PC-3 (cell line): Measurements from ENCODE around the gene ARHGEF5. TPM values are rescaled to one million over a fixed set of nuclear protein-coding genes. Genes with fewer than 3 reads are reported as not detected.
"Not testable (repeated sequence)": the region's sequence is repeated elsewhere in the genome, so short reads cannot be mapped to it uniquely, and the experiment has no call there.

Source experiments
- ATAC-seq: fragments of 200-7000 bp; cut with Tn5 transposase; 2 replicates; pipeline ENCODE4 v1.9.1; 2020; ENCODE audit warnings: mild to moderate bottlenecking, moderate library complexity
- BruUV-seq: library from RNA; stranded (reverse); fragments of 400-500 nt; replicated peaks from 2 replicates; lab custom pipeline; 2021; lab: Mats Ljungman, UMichigan
- CTCF ChIA-PET: fragments of 300-600 bp; sonication (Branson Sonifier 250); formaldehyde crosslinking; loops from one replicate; lab custom pipeline; 2022; ENCODE audit warnings: antibody characterized with exemption; lab: Charles Lee
- POLR2A ChIA-PET: fragments of 300-600 bp; sonication (Branson Sonifier 250); formaldehyde crosslinking; loops from one replicate; lab custom pipeline; 2022; ENCODE audit warnings: antibody characterized with exemption; ENCODE audit not compliant: unreplicated experiment; lab: Charles Lee
- DNase-seq: peaks from one replicate; pipeline ENCODE4 v3.0.0-alpha.2; 2015
- H2AFZ ChIP-seq: fragments of 300-600 bp; sonication (generic); 2 replicates; pipeline ENCODE4 v1.6.0; 2016; ENCODE audit warnings: antibody characterized with exemption, low read length
- H3F3A ChIP-seq: fragments of 300-600 bp; sonication (generic); one replicate; pipeline ENCODE4 v1.6.0; 2017; ENCODE audit warnings: antibody characterized with exemption, low read length, control low read depth, mild to moderate bottlenecking; ENCODE audit not compliant: unreplicated experiment
- H3K27ac ChIP-seq: fragments of 300-600 bp; sonication (generic); 2 replicates; pipeline ENCODE4 v1.5.1; 2016; ENCODE audit warnings: mild to moderate bottlenecking, low read length
- H3K27me3 ChIP-seq: fragments of 300-600 bp; sonication (generic); 2 replicates; pipeline ENCODE4 v1.6.1; 2016; ENCODE audit warnings: low read length, mixed read lengths
- H3K36me3 ChIP-seq: fragments of 300-600 bp; sonication (generic); 2 replicates; pipeline ENCODE4 v1.6.1; 2016; ENCODE audit warnings: low read depth, mixed run types, low read length, mixed read lengths
- H3K4me1 ChIP-seq: fragments of 300-600 bp; sonication (generic); 2 replicates; pipeline ENCODE4 v1.5.1; 2016; ENCODE audit warnings: low read length; ENCODE audit not compliant: insufficient read depth
- H3K4me2 ChIP-seq: fragments of 300-600 bp; sonication (generic); 2 replicates; pipeline ENCODE4 v1.6.0; 2016; ENCODE audit warnings: low read length
- H3K4me3 ChIP-seq: fragments of 300-600 bp; sonication (generic); 2 replicates; pipeline ENCODE4 v1.5.1; 2016; ENCODE audit warnings: mild to moderate bottlenecking, low read length, mixed read lengths
- H3K79me2 ChIP-seq: fragments of 300-600 bp; sonication (generic); 2 replicates; pipeline ENCODE4 v1.6.1; 2017; ENCODE audit warnings: low read length, mixed read lengths
- H3K9ac ChIP-seq: fragments of 300-600 bp; sonication (generic); 2 replicates; pipeline ENCODE4 v1.6.0; 2016; ENCODE audit warnings: mild to moderate bottlenecking, low read length
- H3K9me2 ChIP-seq: fragments of 300-600 bp; sonication (generic); replicated peaks from 2 replicates; pipeline ENCODE4 v1.6.1; 2016; ENCODE audit warnings: mixed run types, low read length, mixed read lengths
- H3K9me3 ChIP-seq: fragments of 300-600 bp; sonication (generic); 2 replicates; pipeline ENCODE4 v1.6.1; 2016; ENCODE audit warnings: low read length, mixed read lengths
- H4K20me1 ChIP-seq: fragments of 300-600 bp; sonication (generic); 2 replicates; pipeline ENCODE4 v1.6.1; 2016; ENCODE audit warnings: low read length, mixed read lengths
- intact Hi-C: fragments of 100-400 bp; cut with micrococcal nuclease; formaldehyde crosslinking; loops from 2 replicates; pipeline ENCODE4 v1.9.0; 2023
- total RNA-seq: library from RNA; depleted of rRNA; stranded (reverse); fragments of >200 nt; gene quantifications from 2 replicates; pipeline ENCODE4 v1.2.3, GENCODE V29; 2014

The ARHGEF5 gene
- total RNA-seq, 1 experiment from 2014 or later = 15.5 TPM

DNA sequence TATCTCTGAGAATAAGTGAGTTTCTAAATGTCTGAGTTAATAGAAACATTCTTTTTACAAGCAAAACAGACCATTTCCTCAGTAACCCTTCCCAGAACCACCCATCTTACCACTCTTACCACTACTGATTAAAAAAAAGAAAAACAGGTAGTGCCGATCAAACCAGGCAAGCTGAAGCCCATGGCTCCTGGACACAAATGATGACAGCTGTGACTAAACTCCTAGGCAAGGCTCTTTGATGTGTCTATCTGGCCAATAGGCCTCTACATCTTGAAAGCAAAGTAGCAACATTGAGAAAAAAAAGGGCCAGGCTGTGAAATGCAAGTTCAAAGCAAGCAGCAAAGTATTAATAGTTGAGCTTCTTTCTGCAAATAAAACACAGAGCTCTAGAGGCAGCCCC lies 6.6 kb upstream of the ARHGEF5 start:
- H2AFZ ChIP-seq, BruUV-seq, H3K36me3 ChIP-seq, H3K9me3 ChIP-seq, H3K79me2 ChIP-seq, H3K27me3 ChIP-seq, H4K20me1 ChIP-seq, H3F3A ChIP-seq, H3K9me2 ChIP-seq, H3K27ac ChIP-seq, POLR2A ChIA-PET, H3K4me1 ChIP-seq, DNase-seq, ATAC-seq, H3K4me2 ChIP-seq, H3K9ac ChIP-seq, H3K4me3 ChIP-seq, intact Hi-C loops, CTCF ChIA-PET: not testable (repeated sequence)

DNA sequence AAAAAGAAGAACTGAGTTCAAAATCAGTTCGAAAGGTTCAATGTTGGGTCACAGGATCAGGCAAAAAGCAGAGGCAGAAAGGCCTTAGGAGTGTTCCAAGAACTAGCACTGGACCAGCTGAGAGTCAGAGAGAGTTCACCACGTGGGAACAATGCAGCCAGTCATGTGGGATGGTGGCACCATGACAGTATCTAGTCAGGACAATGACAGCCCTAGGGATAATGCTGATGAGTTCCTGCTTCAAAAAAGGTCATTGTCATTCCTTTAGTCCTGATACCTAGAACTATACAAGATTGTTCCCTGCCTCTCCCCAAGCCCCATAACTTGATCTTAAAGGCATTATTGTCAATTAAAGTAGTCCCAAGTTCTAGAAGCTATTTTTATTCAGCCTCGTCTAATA lies 3.5 kb upstream of the ARHGEF5 start:
- H3K9me2 ChIP-seq, H3K27me3 ChIP-seq, H3K27ac ChIP-seq, H3K4me2 ChIP-seq, BruUV-seq, H3F3A ChIP-seq, ATAC-seq, H3K36me3 ChIP-seq, H3K9ac ChIP-seq, H3K4me3 ChIP-seq, H2AFZ ChIP-seq, intact Hi-C loops, H3K4me1 ChIP-seq, H4K20me1 ChIP-seq, POLR2A ChIA-PET, CTCF ChIA-PET, H3K9me3 ChIP-seq, H3K79me2 ChIP-seq: not testable (repeated sequence)
- DNase-seq = peak; percentile 4

DNA sequence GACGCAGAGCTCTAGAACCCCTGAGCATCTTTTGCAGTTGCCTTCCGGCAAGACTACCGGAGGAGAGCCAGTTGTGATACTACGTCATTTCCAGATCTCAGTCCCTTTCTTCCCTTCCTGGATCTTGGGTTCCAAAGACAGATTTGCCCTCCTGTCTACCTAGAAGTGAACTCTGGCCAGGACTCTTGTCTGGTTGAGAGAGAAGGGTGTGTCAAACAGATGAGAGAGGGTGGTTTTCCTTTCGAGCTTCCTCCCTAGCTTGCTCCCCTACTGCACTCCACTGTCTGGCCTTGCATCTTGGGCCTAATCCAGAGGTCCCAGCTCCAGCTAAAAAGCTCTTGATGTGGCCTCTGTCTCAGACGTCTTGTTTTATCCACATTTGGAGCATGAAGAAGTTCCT lies 983 bp downstream of the ARHGEF5 start:
- H4K20me1 ChIP-seq, H3F3A ChIP-seq, DNase-seq, CTCF ChIA-PET, H3K79me2 ChIP-seq, intact Hi-C loops, H3K4me2 ChIP-seq, H3K9ac ChIP-seq, BruUV-seq, H3K27ac ChIP-seq, ATAC-seq, POLR2A ChIA-PET, H3K36me3 ChIP-seq, H3K9me2 ChIP-seq, H3K4me3 ChIP-seq, H3K4me1 ChIP-seq, H3K27me3 ChIP-seq, H2AFZ ChIP-seq, H3K9me3 ChIP-seq: not testable (repeated sequence)

DNA sequence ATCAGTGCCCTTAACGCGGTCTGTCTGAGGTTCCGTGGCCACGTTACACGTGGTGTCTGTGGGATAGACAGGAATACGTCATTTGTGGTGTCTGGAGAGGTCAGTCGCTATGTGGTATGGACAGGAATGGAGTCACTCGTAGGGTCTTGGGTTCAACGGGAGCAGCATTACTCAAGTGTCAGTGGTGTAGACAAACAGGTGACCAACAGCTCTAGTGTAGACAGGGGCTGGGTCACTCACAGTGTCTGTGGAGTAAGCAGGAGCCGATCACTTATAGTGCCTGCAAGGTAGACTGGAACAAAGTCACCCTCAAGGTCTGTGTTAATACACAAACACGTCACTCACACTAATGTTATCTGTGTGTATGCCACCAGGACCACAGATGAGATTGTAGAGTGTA lies 1.7 kb downstream of the ARHGEF5 start:
- H2AFZ ChIP-seq, H3K27ac ChIP-seq, H3K4me2 ChIP-seq, H4K20me1 ChIP-seq, H3K4me3 ChIP-seq, H3K79me2 ChIP-seq, CTCF ChIA-PET, H3K9me2 ChIP-seq, H3K27me3 ChIP-seq, H3K4me1 ChIP-seq, ATAC-seq, H3F3A ChIP-seq, DNase-seq, POLR2A ChIA-PET, H3K36me3 ChIP-seq, intact Hi-C loops, H3K9ac ChIP-seq, BruUV-seq, H3K9me3 ChIP-seq: not testable (repeated sequence)

DNA sequence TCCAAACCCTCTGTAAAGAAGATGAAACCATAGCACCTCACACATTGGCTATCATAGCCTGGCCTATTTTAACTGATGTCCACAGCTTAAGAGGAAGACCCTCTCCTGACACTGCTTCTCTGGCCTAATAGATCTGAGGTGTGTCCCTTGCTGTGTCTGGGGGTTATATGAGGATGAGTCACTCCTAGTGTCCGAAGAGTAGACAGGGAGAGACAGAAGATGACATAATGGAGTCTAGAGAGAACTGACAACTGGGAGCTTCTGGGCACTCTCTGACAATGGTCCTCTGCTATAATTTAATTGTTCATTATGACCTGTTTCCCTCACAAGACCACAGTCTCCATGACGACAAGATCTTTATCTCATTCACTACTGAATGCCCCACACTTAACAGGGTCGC lies 6.9 kb downstream of the ARHGEF5 start:
- BruUV-seq = not testable (repeated sequence)

DNA sequence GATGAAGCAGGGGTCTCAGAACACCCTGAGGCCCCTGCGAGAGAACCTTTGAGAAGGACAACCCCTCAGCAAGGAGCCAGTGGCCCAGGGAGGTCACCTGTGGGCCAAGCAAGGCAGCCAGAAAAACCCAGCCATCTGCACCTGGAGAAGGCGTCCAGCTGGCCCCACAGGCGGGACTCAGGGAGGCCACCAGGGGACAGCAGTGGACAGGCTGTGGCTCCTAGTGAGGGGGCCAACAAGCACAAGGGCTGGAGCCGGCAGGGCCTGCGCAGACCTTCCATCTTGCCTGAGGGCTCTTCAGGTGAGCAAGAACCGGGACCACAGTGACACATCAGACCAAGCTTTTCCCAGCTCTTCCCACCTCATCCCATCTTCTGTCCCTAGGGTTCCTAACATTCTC lies 10.3 kb downstream of the ARHGEF5 start:
- BruUV-seq = not testable (repeated sequence)

More for the DNA sequence above, 6.9 kb downstream of the ARHGEF5 start:
- H3K27ac ChIP-seq, POLR2A ChIA-PET, H2AFZ ChIP-seq, H3F3A ChIP-seq, DNase-seq, CTCF ChIA-PET, H3K4me2 ChIP-seq, H3K79me2 ChIP-seq, H3K9me3 ChIP-seq, H3K27me3 ChIP-seq, H3K4me3 ChIP-seq, H3K9me2 ChIP-seq, H4K20me1 ChIP-seq, H3K9ac ChIP-seq, intact Hi-C loops, H3K36me3 ChIP-seq, H3K4me1 ChIP-seq: not testable (repeated sequence)
- ATAC-seq = peak; percentile 48

DNA sequence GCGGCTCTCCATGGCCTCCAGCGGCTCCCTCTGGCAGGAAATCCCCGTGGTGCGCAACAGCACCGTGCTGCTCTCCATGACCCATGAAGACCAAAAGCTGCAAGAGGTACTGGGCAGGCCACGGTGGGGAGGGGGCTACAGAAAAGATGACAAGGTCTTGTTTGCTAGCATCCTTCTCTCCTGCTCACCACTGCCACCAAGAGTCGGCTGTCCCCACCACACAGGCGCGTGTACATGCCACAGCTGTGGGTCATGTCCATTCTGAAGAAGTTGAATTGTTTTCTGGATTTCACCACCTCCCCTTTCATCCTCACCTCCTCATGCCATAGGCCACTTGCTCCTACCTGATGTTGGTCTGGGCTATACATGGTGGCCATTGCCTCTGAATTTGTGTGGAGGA lies 12.0 kb downstream of the ARHGEF5 start:
- CTCF ChIA-PET, DNase-seq, H3K9ac ChIP-seq, H3K9me3 ChIP-seq, BruUV-seq, intact Hi-C loops, H3K4me2 ChIP-seq, H3K27ac ChIP-seq, H3K79me2 ChIP-seq, H3K4me1 ChIP-seq, H3F3A ChIP-seq, H3K4me3 ChIP-seq, H3K36me3 ChIP-seq, H3K9me2 ChIP-seq, POLR2A ChIA-PET, H2AFZ ChIP-seq, H4K20me1 ChIP-seq, H3K27me3 ChIP-seq: not testable (repeated sequence)
- peak; percentile 16; the same call in 1 of the 2 replicates for ATAC-seq

More for the DNA sequence above, 10.3 kb downstream of the ARHGEF5 start:
- H3K4me2 ChIP-seq, H3K9me2 ChIP-seq, H4K20me1 ChIP-seq, H3K4me1 ChIP-seq, ATAC-seq, H3K9me3 ChIP-seq, DNase-seq, H3K9ac ChIP-seq, H3K79me2 ChIP-seq, POLR2A ChIA-PET, CTCF ChIA-PET, H2AFZ ChIP-seq, H3K27me3 ChIP-seq, H3K4me3 ChIP-seq, H3F3A ChIP-seq, H3K27ac ChIP-seq, intact Hi-C loops, H3K36me3 ChIP-seq: not testable (repeated sequence)
